GM06990 (cell line): Measurements from ENCODE around the gene FTO.

Source experiments
- DNase-seq: peaks from one replicate; pipeline ENCODE4 v3.0.0-alpha.2; 2011; ENCODE audit not compliant: insufficient read length; ENCODE audit errors: extremely low read depth
- H3K27me3 ChIP-seq: replicated peaks from 2 replicates; pipeline ENCODE4 v1.6.0; 2011; ENCODE audit warnings: low read length; ENCODE audit not compliant: control insufficient read depth, insufficient read depth
- H3K36me3 ChIP-seq: 2 replicates; pipeline ENCODE4 v1.5.1; 2011; ENCODE audit warnings: low read length; ENCODE audit not compliant: control insufficient read depth, insufficient read depth
- H3K4me3 ChIP-seq: replicated peaks from 2 replicates; pipeline ENCODE4 v1.5.1; 2011; ENCODE audit warnings: low read depth, mild to moderate bottlenecking, control low read depth, low read length
- TF ChIP-seq, protein P1 (sequence below): IDR thresholded peaks from 2 replicates; pipeline ENCODE4 v1.5.1; 2011; ENCODE audit warnings: low read length, control low read depth, mild to moderate bottlenecking, inconsistent platforms; ENCODE audit not compliant: insufficient read depth, poor library complexity, severe bottlenecking

The FTO gene

DNA sequence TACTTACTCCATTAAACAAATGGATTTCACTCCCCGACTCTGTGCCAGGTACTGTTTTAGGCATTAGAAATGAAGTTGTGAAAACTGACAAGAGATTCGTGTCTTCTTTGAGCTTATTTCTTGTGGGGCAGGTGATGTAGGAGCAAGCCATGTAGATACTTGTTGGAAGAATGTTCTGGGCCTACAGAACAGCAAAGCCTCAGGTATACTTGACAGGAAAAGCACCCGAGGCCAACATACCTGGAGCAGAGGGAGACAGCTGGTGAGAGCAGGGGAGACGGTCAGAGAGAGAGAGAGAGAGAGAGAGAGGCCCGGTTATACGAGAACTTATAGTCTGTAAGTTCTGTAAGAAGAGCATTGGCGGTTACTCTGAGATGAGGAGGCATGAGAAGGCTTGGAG lies 110.8 kb downstream of the FTO start:
- no peak for DNase-seq
- TF ChIP-seq, protein P1, sequence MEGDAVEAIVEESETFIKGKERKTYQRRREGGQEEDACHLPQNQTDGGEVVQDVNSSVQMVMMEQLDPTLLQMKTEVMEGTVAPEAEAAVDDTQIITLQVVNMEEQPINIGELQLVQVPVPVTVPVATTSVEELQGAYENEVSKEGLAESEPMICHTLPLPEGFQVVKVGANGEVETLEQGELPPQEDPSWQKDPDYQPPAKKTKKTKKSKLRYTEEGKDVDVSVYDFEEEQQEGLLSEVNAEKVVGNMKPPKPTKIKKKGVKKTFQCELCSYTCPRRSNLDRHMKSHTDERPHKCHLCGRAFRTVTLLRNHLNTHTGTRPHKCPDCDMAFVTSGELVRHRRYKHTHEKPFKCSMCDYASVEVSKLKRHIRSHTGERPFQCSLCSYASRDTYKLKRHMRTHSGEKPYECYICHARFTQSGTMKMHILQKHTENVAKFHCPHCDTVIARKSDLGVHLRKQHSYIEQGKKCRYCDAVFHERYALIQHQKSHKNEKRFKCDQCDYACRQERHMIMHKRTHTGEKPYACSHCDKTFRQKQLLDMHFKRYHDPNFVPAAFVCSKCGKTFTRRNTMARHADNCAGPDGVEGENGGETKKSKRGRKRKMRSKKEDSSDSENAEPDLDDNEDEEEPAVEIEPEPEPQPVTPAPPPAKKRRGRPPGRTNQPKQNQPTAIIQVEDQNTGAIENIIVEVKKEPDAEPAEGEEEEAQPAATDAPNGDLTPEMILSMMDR, result no peak
- H3K27me3 ChIP-seq, result no peaks in the 10 kb centered on the region
- H3K4me3 ChIP-seq, result no peak overlapping the region
- no peaks in the 10 kb centered on the region; the same call in 1 of the 2 replicates for H3K36me3 ChIP-seq

DNA sequence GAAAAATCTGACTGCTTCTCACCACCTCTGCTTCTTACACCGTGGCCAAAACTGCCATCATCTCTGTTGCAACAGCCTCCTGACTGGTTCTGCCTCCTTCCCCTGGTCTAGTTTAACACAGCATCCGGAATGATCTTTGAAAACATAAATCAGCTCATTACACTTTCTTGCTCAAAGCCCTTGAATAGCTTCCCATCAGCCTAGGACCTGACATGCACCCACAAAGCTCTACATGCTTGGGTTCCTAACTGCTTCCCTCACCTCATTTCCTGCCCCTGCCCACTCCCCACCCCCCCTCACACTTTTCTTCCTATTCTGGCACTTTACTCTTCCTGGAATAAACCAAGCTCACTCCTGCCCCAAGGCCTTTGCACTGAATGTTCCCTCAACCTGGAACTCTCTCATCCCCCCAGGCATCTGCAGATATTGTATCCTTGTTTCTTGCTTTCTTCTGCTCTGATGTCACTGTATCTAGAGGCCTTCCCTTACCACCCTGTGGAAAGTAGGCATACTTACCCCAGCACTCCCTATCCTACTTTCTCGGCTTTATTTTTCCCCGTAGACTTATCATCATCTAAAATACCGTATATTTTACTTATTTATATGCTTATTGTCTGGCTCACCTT lies 112.4 kb downstream of the FTO start:
- Histone ChIP-seq H3K4me3 (no peak overlapping the region), H3K27me3 (no peaks in the 10 kb centered on the region), H3K36me3 (no peaks in the 10 kb centered on the region; the same call in 1 of the 2 replicates)
- TF ChIP-seq, protein P1, result no peak
- no peak for DNase-seq

DNA sequence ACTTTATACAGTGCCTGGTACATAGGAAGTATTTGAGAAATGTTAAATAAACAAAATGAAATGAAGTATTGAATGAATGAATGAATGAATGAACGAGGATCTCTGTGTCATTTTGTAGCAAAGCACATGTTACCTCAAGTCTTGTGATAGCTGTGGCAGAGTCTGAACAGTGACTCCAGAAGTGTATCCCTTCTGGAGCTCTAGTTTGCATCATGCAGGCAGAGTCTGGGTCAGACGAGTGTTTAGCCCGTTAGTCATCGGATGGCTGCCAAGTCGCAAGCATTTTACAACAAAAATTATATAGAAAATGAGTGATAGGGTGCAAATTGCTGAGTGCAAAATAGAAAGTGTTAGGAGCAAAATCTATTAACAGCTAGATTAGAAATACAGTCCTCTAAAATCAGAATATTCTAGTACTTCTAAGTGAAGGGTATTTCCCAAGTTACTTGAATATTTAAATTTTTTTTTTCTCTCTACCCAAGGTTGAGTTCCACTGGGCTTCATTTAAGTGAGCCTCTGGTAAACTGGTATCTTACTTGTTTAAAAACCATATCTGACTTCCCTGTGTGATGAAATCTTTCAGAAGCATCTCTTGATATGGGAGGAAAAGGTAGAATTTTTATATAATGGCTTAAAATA lies 113.3 kb downstream of the FTO start:
- no peaks in the 10 kb centered on the region; the same call in 1 of the 2 replicates for H3K36me3 ChIP-seq
- no peak for DNase-seq
- TF ChIP-seq, protein P1, result no peak
- no peaks in the 10 kb centered on the region for H3K27me3 ChIP-seq
- H3K4me3 ChIP-seq, result no peak overlapping the region

DNA sequence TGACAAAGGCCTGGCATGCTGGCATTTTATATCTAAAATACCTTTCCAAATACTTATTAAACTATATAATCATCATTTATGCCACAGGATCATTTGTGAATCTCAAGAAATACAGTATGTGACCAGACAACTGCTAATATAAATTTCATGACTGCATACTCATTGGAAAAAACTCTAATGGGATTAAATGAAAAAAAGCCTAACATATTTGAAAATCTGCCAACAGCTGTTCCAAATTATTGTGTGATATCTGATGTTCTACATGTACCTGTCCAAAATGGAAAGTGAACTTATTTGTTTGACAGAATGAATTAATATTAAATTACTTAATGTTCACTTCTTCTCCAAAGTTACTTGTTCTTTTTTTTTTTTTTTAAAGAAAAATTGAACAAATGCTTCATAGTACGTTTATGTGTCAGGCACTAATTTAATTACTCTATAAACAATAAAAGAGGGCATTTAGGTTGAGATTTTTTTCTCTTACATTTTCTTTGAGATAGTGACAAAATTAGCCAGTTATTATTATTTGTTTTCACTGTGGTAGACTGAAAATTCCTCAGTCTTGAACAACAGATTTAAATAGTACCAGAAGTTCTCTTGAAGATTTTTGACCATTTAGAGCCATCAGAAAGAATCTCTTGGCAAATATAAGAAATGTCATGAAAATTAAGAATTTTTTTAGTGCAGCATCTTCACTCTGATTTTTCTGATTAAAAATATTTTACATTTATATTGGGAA lies 114.0 kb downstream of the FTO start:
- Histone ChIP-seq H3K4me3 (no peak overlapping the region), H3K36me3 (no peaks in the 10 kb centered on the region; the same call in 1 of the 2 replicates), H3K27me3 (no peaks in the 10 kb centered on the region)
- TF ChIP-seq, protein P1, result no peak
- no peak for DNase-seq

DNA sequence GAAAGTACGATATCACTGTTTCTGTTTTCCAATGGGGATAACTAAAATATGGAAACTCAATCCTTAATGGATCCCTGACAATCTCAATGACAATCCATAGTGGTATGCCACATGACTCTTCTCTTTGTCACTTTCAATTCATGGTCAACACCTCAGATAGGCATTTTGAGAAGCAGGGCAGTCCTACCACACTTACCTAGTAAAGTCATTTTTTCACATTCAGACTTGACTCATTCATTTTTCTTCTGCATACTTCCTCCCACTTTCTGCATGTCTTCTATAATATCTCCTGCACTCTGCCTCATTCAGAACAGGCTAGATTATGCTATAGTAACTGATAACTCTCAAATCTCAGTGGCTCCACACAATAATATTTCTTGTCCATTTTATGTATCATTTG lies 117.5 kb downstream of the FTO start:
- Histone ChIP-seq H3K4me3 (no peak overlapping the region), H3K27me3 (no peaks in the 10 kb centered on the region), H3K36me3 (peaks cover 4% of the 10 kb centered on the region)
- DNase-seq, result no peak
- TF ChIP-seq, protein P1, result no peak
